Heart left ventricle (tissue), 13 donors: Measurements from ENCODE around the gene KRT75.

Source experiments
- CTCF ChIP-seq, 12 donors: fragments of 200-600 bp; sonication (generic) in 4 of 12; IDR thresholded peaks; one replicate each; pipeline versions ENCODE4 v1.5.0 to v1.8.0; 2018 to 2022; ENCODE audit warnings: antibody characterized with exemption in 12 of 12, mild to moderate bottlenecking in 5 of 12
- POLR2A ChIP-seq, 2 donors: fragments of 450-650 bp; IDR thresholded peaks; one replicate each; pipeline ENCODE4 v1.6.1; 2017; ENCODE audit warnings: antibody characterized with exemption in 2 of 2, mild to moderate bottlenecking in 2 of 2, moderate library complexity in 2 of 2
- donor health status: ischemic (EF 13 %, LVEDD 7.1; RV severe dilation, severe dysfunction).
- donor health status: DM: no; HTN: yes; CAD: no.
- donor health status: DM: no; HTN: no; CAD: no.
- donor health status: ischemic (EF 25% LVEDD 6.9; RV normal size, moderate dysfunction).
- donor health status: ischemic (EF 25% LVEDD 5.7; RV mildly dilated, moderate dysfunction).
- donor health status: ischemic (EF 35%, LVEDD 5.7; RV mildly dilated, moderate dysfunction).
- donor health status: nonischemic (EF 11% LVEDD 7.7; RV severe dilation, severe dysfunction).
- donor health status: DM: yes; HTN: yes; CAD: no.
- donor health status: PGD.
- donor health status: ischemic (EF 29% LVEDD 5.4; RV normal size, mild dysfunction).
- donor health status: nonischemic (EF 23%, LVEDD 6.1; RV moderate dilation, normal function).

GRCh38 chr12:52426034-52426433 is 8.1 kb downstream of the KRT75 start:
- TF ChIP-seq CTCF (IDR thresholded peaks at IDR 0.05) (no peak), POLR2A (IDR thresholded peaks at IDR 0.05) (no peak)
